ENCODE results near the gene ADH1C.

Gene ADH1C

DNA sequence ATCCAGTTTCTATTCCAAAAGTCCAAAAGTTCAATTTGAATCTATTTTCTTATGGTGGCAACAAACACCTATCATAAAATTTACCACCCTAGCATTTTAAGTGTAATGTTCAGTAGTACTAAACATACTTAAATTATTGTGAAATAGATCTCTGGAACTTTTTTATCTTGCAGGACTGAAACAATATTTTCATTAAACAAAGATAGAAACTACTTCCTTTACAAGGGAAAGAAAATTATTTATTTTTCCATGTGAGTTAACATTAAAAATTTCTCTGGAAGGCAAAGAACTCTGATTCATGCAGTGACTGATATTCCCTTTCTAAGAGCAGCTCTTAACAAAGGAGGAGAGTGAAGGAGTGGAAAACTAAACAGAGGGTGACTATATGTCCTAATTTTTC, 42.4 kb upstream of the ADH1C start:
- H4K8ac ChIP-seq (ENCODE audit: low read depth, low read length): no peak overlapping the region
- H2AFZ ChIP-seq (ENCODE audit: low read length): no peak overlapping the region
- H2BK5ac ChIP-seq (ENCODE audit: low read length): no peak overlapping the region
- peaks cover 0 to 1% of the 10 kb centered on the region in 2 donors for H3K9me3 ChIP-seq (replicated peaks in 1 of 2; ENCODE audit: control insufficient read depth in 2 of 2, insufficient read depth in 1 of 2, low read depth in 1 of 2, low read length in 2 of 2)
- H2BK120ac ChIP-seq (ENCODE audit: low read depth, low read length): no peak overlapping the region
- no peaks in the 10 kb centered on the region for H3K36me3 ChIP-seq (replicated peaks in 1 of 2; ENCODE audit: control insufficient read depth in 2 of 2, insufficient read depth in 2 of 2, low read length in 2 of 2)
- H3K4ac ChIP-seq (ENCODE audit: low read length): no peak overlapping the region
- no peak overlapping the region for H2BK15ac ChIP-seq (ENCODE audit: low read length)
- no peak overlapping the region for H2BK12ac ChIP-seq (ENCODE audit: low read length)
- H3K27me3 ChIP-seq (ENCODE audit: control insufficient read depth in 3 of 3, insufficient read depth in 3 of 3, low read depth in 1 of 3, low read length in 3 of 3): no peaks in the 10 kb centered on the region
- H3K4me1 ChIP-seq (ENCODE audit: control insufficient read depth in 2 of 2, insufficient read depth in 1 of 2, low read depth in 1 of 2, low read length in 2 of 2): no peaks in the 10 kb centered on the region
- no peak overlapping the region for H3K4me3 ChIP-seq (ENCODE audit: low read length in 2 of 2)
- no peak for DNase-seq (ENCODE audit: low spot score)
- H3K27ac ChIP-seq (replicated peaks; ENCODE audit: low read length): no peak overlapping the region
- no peak overlapping the region for H3K9ac ChIP-seq (ENCODE audit: low read depth, low read length, poor library complexity)
- no peak overlapping the region for H3K4me2 ChIP-seq (ENCODE audit: insufficient read depth, low read length, poor library complexity, severe bottlenecking)
- no peak overlapping the region for H3K23ac ChIP-seq (ENCODE audit: low read depth, low read length, poor library complexity)
- H3K18ac ChIP-seq (ENCODE audit: low read length): no peak overlapping the region
- no peak overlapping the region for H2AK5ac ChIP-seq (ENCODE audit: low read depth, low read length)
- no peak overlapping the region for H3K14ac ChIP-seq (ENCODE audit: low read length)
- no peaks in the 10 kb centered on the region for H3K79me1 ChIP-seq (ENCODE audit: low read depth, low read length)
- H4K91ac ChIP-seq (ENCODE audit: low read depth, low read length, poor library complexity): no peak overlapping the region

DNA sequence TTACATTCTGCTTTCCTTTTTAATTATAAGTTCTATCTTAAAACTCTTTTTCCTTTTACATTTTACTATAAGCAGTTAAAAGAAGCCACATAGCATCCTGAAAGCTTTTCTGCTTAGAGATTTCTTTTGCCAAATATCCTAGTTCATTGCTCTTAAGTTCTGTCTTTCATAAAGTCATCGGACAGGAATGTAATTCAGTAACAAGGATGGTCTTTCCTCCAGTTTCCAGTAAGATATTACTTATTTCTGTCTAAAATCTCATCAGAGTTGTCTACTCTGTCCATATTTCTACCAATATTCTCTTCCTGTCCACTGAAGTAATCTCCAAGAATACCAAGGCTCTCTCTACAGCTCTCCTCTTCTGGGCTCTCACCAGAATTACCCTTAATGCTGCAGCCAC, 37.5 kb upstream of the ADH1C start:
- Histone ChIP-seq H3K36me3 (replicated peaks in 1 of 2; ENCODE audit: control insufficient read depth in 2 of 2, insufficient read depth in 2 of 2, low read length in 2 of 2) (no peaks in the 10 kb centered on the region), H3K79me1 (ENCODE audit: low read depth, low read length) (no peaks in the 10 kb centered on the region), H2BK12ac (ENCODE audit: low read length) (no peak overlapping the region), H3K9me3 (replicated peaks in 1 of 2; ENCODE audit: control insufficient read depth in 2 of 2, insufficient read depth in 1 of 2, low read depth in 1 of 2, low read length in 2 of 2) (peaks cover 0 to 2% of the 10 kb centered on the region in 2 donors), H3K4me3 (ENCODE audit: low read length in 2 of 2) (no peak overlapping the region), H2AK5ac (ENCODE audit: low read depth, low read length) (no peak overlapping the region), H4K91ac (ENCODE audit: low read depth, low read length, poor library complexity) (no peak overlapping the region), H2BK5ac (ENCODE audit: low read length) (no peak overlapping the region), H3K18ac (ENCODE audit: low read length) (no peak overlapping the region), H2BK120ac (ENCODE audit: low read depth, low read length) (no peak overlapping the region), H3K27ac (replicated peaks; ENCODE audit: low read length) (no peak overlapping the region), H2AFZ (ENCODE audit: low read length) (no peak overlapping the region), H4K8ac (ENCODE audit: low read depth, low read length) (no peak overlapping the region), H3K27me3 (ENCODE audit: control insufficient read depth in 3 of 3, insufficient read depth in 3 of 3, low read depth in 1 of 3, low read length in 3 of 3) (no peaks in the 10 kb centered on the region), H2BK15ac (ENCODE audit: low read length) (no peak overlapping the region), H3K4ac (ENCODE audit: low read length) (no peak overlapping the region), H3K4me1 (ENCODE audit: control insufficient read depth in 2 of 2, insufficient read depth in 1 of 2, low read depth in 1 of 2, low read length in 2 of 2) (no peaks in the 10 kb centered on the region), H3K4me2 (ENCODE audit: insufficient read depth, low read length, poor library complexity, severe bottlenecking) (no peak overlapping the region), H3K14ac (ENCODE audit: low read length) (no peak overlapping the region), H3K9ac (ENCODE audit: low read depth, low read length, poor library complexity) (no peak overlapping the region), H3K23ac (ENCODE audit: low read depth, low read length, poor library complexity) (no peak overlapping the region)
- no peak for DNase-seq (ENCODE audit: low spot score)
- no CpG with 5 or more reads among the region's 1 CpG for WGBS, 2 donors (ENCODE audit: extremely low coverage in 2 of 2, insufficient read length in 2 of 2, insufficient replicate concordance in 1 of 2)

DNA sequence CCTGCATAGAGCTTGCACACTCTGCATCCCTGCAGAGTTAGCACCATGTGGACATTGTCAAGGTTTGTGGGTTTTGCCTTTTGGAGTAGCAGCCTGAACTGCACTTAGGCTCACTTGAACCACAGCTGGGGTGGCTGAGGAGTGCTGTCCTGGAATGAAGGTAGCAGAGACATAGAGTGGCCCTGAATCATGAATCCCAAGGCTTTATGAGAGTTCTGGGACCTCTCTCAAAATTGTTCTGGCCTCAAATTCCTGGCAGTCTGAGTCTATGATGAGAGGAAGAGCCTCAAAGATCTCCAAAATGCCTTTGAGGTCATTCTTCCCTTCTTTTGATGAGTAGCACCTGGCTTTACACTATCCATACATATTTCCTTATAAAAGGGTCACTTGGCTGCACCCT, 37.1 kb upstream of the ADH1C start:
- Histone ChIP-seq H2BK12ac (ENCODE audit: low read length) (no peak overlapping the region), H4K91ac (ENCODE audit: low read depth, low read length, poor library complexity) (no peak overlapping the region), H3K18ac (ENCODE audit: low read length) (no peak overlapping the region), H3K9ac (ENCODE audit: low read depth, low read length, poor library complexity) (no peak overlapping the region), H3K9me3 (replicated peaks in 1 of 2; ENCODE audit: control insufficient read depth in 2 of 2, insufficient read depth in 1 of 2, low read depth in 1 of 2, low read length in 2 of 2) (peaks cover 0 to 2% of the 10 kb centered on the region in 2 donors), H3K36me3 (replicated peaks in 1 of 2; ENCODE audit: control insufficient read depth in 2 of 2, insufficient read depth in 2 of 2, low read length in 2 of 2) (no peaks in the 10 kb centered on the region), H3K4me3 (ENCODE audit: low read length in 2 of 2) (no peak overlapping the region), H3K27ac (replicated peaks; ENCODE audit: low read length) (no peak overlapping the region), H3K4me1 (ENCODE audit: control insufficient read depth in 2 of 2, insufficient read depth in 1 of 2, low read depth in 1 of 2, low read length in 2 of 2) (no peaks in the 10 kb centered on the region), H3K14ac (ENCODE audit: low read length) (no peak overlapping the region), H4K8ac (ENCODE audit: low read depth, low read length) (no peak overlapping the region), H3K23ac (ENCODE audit: low read depth, low read length, poor library complexity) (no peak overlapping the region), H2BK15ac (ENCODE audit: low read length) (no peak overlapping the region), H2BK120ac (ENCODE audit: low read depth, low read length) (no peak overlapping the region), H2BK5ac (ENCODE audit: low read length) (no peak overlapping the region), H2AFZ (ENCODE audit: low read length) (no peak overlapping the region), H3K79me1 (ENCODE audit: low read depth, low read length) (no peaks in the 10 kb centered on the region), H3K4ac (ENCODE audit: low read length) (no peak overlapping the region), H3K27me3 (ENCODE audit: control insufficient read depth in 3 of 3, insufficient read depth in 3 of 3, low read depth in 1 of 3, low read length in 3 of 3) (no peaks in the 10 kb centered on the region), H3K4me2 (ENCODE audit: insufficient read depth, low read length, poor library complexity, severe bottlenecking) (no peak overlapping the region), H2AK5ac (ENCODE audit: low read depth, low read length) (no peak overlapping the region)
- no peak for DNase-seq (ENCODE audit: low spot score)

DNA sequence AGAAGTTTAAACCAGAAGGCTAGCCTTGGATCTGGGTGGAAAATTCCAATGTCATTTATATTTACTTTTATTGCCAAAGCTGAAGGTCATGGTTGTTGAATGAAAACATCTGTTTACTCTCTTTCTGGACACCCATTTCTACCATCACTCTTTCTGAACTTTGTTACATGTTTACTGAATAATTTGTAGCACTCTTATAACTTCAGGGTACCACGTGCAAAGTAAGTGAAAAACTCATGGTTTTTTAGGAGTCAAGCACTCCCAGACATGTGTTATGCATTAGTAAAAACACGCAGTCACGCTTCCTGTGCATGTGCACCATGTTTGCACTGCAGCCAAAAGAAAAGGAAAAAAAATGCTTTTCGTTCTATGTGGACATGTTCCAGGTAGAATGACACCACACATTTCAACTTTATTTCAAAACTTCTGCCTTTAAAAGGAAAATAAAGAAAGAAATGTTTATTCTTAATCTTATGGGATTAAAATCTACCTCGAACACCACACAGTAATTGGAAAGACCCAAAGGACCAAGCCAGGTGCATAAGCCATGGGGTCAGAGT, 31.4 kb upstream of the ADH1C start:
- Histone ChIP-seq H3K4ac (ENCODE audit: low read length) (no peak overlapping the region), H3K79me1 (ENCODE audit: low read depth, low read length) (no peaks in the 10 kb centered on the region), H3K18ac (ENCODE audit: low read length) (no peak overlapping the region), H2BK12ac (ENCODE audit: low read length) (no peak overlapping the region), H3K4me1 (ENCODE audit: control insufficient read depth in 2 of 2, insufficient read depth in 1 of 2, low read depth in 1 of 2, low read length in 2 of 2) (no peaks in the 10 kb centered on the region), H3K4me3 (ENCODE audit: low read length in 2 of 2) (no peak overlapping the region), H3K9ac (ENCODE audit: low read depth, low read length, poor library complexity) (no peak overlapping the region), H3K4me2 (ENCODE audit: insufficient read depth, low read length, poor library complexity, severe bottlenecking) (no peak overlapping the region), H3K27me3 (ENCODE audit: control insufficient read depth in 3 of 3, insufficient read depth in 3 of 3, low read depth in 1 of 3, low read length in 3 of 3) (no peaks in the 10 kb centered on the region), H3K23ac (ENCODE audit: low read depth, low read length, poor library complexity) (no peak overlapping the region), H2AK5ac (ENCODE audit: low read depth, low read length) (no peak overlapping the region), H3K36me3 (replicated peaks in 1 of 2; ENCODE audit: control insufficient read depth in 2 of 2, insufficient read depth in 2 of 2, low read length in 2 of 2) (no peaks in the 10 kb centered on the region), H3K9me3 (replicated peaks in 1 of 2; ENCODE audit: control insufficient read depth in 2 of 2, insufficient read depth in 1 of 2, low read depth in 1 of 2, low read length in 2 of 2) (no peaks in the 10 kb centered on the region), H4K91ac (ENCODE audit: low read depth, low read length, poor library complexity) (no peak overlapping the region), H3K14ac (ENCODE audit: low read length) (no peak overlapping the region), H2BK120ac (ENCODE audit: low read depth, low read length) (no peak overlapping the region), H2AFZ (ENCODE audit: low read length) (no peak overlapping the region), H4K8ac (ENCODE audit: low read depth, low read length) (no peak overlapping the region), H2BK15ac (ENCODE audit: low read length) (no peak overlapping the region), H2BK5ac (ENCODE audit: low read length) (no peak overlapping the region), H3K27ac (replicated peaks; ENCODE audit: low read length) (no peak overlapping the region)
- DNase-seq (ENCODE audit: low spot score): no peak
- no CpG with 5 or more reads among the region's 5 CpGs for WGBS, 2 donors (ENCODE audit: extremely low coverage in 2 of 2, insufficient read length in 2 of 2, insufficient replicate concordance in 1 of 2)

Data from neuronal stem cell (in vitro differentiated cells).